Transverse colon (tissue), 3 donors: ENCODE data around the gene RAI1.

Experiments used
- EP300 ChIP-seq: sonication (generic); formaldehyde crosslinking; IDR thresholded peaks from one replicate; pipeline ENCODE4 v1.6.1; 2017; ENCODE audit warnings: antibody characterized with exemption, low read depth
- POLR2A ChIP-seq: fragments of 450-650 bp; IDR thresholded peaks from one replicate; pipeline ENCODE4 v1.6.1; 2016; ENCODE audit warnings: antibody characterized with exemption, mild to moderate bottlenecking, moderate library complexity
- TF ChIP-seq, protein P1 (sequence below), 5 experiments: fragments of 200-600 bp in 3 of 5; fragments of 450-650 bp in 2 of 5; sonication (generic) in 3 of 5; IDR thresholded peaks; 1 replicate in 2 of 5; 2 replicates in 3 of 5; pipeline ENCODE4 v1.5.1; 2016 to 2017; ENCODE audit warnings: antibody characterized with exemption in 5 of 5, inconsistent platforms in 3 of 5, mild to moderate bottlenecking in 2 of 5, moderate library complexity in 1 of 5

DNA sequence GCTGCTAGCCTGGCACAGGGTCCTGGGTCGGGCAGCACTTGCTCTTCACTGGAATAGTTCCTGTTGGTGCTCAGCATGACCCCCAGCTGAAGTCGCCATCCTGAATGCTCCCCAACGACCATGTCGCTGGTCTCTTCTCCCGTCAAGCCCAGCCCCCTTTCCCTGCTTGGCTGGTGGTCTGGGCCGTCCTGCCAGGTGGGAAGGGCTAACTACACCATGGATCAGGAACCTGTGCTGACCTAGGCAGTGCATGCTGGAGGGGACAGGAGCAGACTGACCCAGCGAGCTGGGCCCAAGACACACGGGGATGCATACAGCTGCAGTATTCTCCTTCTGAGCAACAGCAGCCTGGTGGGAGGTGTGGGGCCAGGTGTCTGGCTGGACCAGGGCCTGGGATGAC is 164.7 kb downstream of the RAI1 start:
- TF ChIP-seq, protein P1, sequence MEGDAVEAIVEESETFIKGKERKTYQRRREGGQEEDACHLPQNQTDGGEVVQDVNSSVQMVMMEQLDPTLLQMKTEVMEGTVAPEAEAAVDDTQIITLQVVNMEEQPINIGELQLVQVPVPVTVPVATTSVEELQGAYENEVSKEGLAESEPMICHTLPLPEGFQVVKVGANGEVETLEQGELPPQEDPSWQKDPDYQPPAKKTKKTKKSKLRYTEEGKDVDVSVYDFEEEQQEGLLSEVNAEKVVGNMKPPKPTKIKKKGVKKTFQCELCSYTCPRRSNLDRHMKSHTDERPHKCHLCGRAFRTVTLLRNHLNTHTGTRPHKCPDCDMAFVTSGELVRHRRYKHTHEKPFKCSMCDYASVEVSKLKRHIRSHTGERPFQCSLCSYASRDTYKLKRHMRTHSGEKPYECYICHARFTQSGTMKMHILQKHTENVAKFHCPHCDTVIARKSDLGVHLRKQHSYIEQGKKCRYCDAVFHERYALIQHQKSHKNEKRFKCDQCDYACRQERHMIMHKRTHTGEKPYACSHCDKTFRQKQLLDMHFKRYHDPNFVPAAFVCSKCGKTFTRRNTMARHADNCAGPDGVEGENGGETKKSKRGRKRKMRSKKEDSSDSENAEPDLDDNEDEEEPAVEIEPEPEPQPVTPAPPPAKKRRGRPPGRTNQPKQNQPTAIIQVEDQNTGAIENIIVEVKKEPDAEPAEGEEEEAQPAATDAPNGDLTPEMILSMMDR (IDR thresholded peaks at IDR 0.05) = no peak
- no peak for TF ChIP-seq EP300
- no peak for TF ChIP-seq POLR2A
